Measurements from ENCODE around the gene PPM1L.

DNA sequence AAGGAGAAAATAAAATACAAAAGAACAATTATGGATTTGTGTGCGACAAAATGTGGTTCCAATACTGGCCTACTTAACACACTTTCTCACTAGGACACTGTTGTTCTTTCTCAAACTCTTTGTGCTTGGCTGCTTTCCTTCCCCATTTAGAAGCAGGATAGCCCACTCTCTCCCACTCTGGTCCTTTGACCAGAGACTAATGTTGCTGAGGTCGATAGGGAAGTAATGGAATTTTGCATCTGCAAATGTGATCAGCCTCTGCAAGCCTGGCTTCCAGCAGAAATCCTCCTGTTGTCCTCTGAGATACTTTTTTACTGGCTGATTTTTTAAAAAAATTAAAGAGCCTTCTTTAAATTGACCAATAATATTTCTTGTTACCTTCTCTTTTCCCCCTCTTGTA lies 71.0 kb downstream of the PPM1L start:
- no peak for TF ChIP-seq POLR2A (IDR thresholded peaks at IDR 0.05; ENCODE audit: low read length)
- TF ChIP-seq GATA1 (IDR thresholded peaks at IDR 0.05; ENCODE audit: low read depth, low read length), result no peak

All from erythroblast (primary cell).